H1 (cell line): Measurements from ENCODE around the gene RIPOR2. TPM values are rescaled to one million over a fixed set of nuclear protein-coding genes. Genes with fewer than 3 reads are reported as not detected.

ENCODE experiments used
- CTCF ChIA-PET: fragments of 300-600 bp; sonication (Branson Sonifier 250); formaldehyde crosslinking; loops from one replicate; lab custom pipeline; 2021; ENCODE audit not compliant: partially characterized antibody; lab: Charles Lee
- POLR2A ChIA-PET: fragments of 300-600 bp; sonication (Branson Sonifier 250); formaldehyde crosslinking; loops from one replicate; lab custom pipeline; 2021; ENCODE audit warnings: inconsistent platforms; ENCODE audit not compliant: partially characterized antibody; lab: Charles Lee
- DNase-seq, 2 experiments: peaks; one replicate each; pipeline versions ENCODE4 v3.0.0 to v3.0.0-alpha.2; 2010 to 2022; ENCODE audit warnings: low spot score in 2 of 2, low read depth in 1 of 2, mixed read lengths in 1 of 2
- FAIRE-seq: peaks from 2 replicates; lab custom pipeline; 2011; peaks lifted over from hg19 to GRCh38; lab: Jason Lieb, UNC
- H2AFZ ChIP-seq: 2 replicates; pipeline ENCODE4 v1.8.1; 2012; ENCODE audit warnings: low read length, inconsistent platforms
- H2AK5ac ChIP-seq: 2 replicates; pipeline ENCODE4 v1.6.1; 2013; ENCODE audit warnings: low read depth, low read length
- H2BK120ac ChIP-seq: replicated peaks from 2 replicates; pipeline ENCODE3; 2013; ENCODE audit warnings: low read depth, low read length, inconsistent platforms
- H2BK12ac ChIP-seq: 2 replicates; pipeline ENCODE4 v1.6.1; 2013; ENCODE audit warnings: low read depth, low read length
- H2BK15ac ChIP-seq: 2 replicates; pipeline ENCODE4 v1.6.1; 2013; ENCODE audit warnings: low read length
- H2BK20ac ChIP-seq: 2 replicates; pipeline ENCODE4 v1.6.1; 2013; ENCODE audit warnings: low read length
- H2BK5ac ChIP-seq: 2 replicates; pipeline ENCODE4 v1.6.1; 2013; ENCODE audit warnings: low read depth, low read length
- H3K14ac ChIP-seq: 2 replicates; pipeline ENCODE4 v1.6.1; 2013; ENCODE audit warnings: inconsistent platforms; ENCODE audit not compliant: insufficient read length
- H3K18ac ChIP-seq: 2 replicates; pipeline ENCODE4 v1.6.1; 2013; ENCODE audit warnings: low read length; ENCODE audit errors: extremely low read depth
- H3K23ac ChIP-seq: 2 replicates; pipeline ENCODE4 v1.6.1; 2013; ENCODE audit warnings: inconsistent platforms; ENCODE audit not compliant: insufficient read length
- H3K23me2 ChIP-seq: 2 replicates; pipeline ENCODE4 v1.6.1; 2013; ENCODE audit warnings: low read depth, low read length
- H3K27ac ChIP-seq: 2 replicates; pipeline ENCODE4 v1.6.1; 2011; ENCODE audit warnings: low read depth, low read length, inconsistent platforms
- H3K27me3 ChIP-seq, 4 experiments: replicated peaks in 1 of 4; 1 replicate in 1 of 4; 2 replicates in 3 of 4; pipeline versions ENCODE4 v1.6.1 to v1.8.1; 2011 to 2013; ENCODE audit warnings: low read length in 3 of 4, mild to moderate bottlenecking in 3 of 4, inconsistent platforms in 2 of 4, mixed read lengths in 2 of 4, moderate library complexity in 1 of 4; ENCODE audit not compliant: control insufficient read depth in 3 of 4, insufficient read depth in 3 of 4; ENCODE audit errors: extremely low read depth in 1 of 4
- H3K36me3 ChIP-seq, 4 experiments: 2 replicates each; pipeline versions ENCODE4 v1.6.1 to v1.8.1; 2011 to 2013; ENCODE audit warnings: mild to moderate bottlenecking in 4 of 4, low read length in 3 of 4, moderate library complexity in 2 of 4, control low read depth in 1 of 4, inconsistent platforms in 1 of 4; ENCODE audit not compliant: insufficient read depth in 4 of 4, control insufficient read depth in 2 of 4
- H3K4ac ChIP-seq: replicated peaks from 2 replicates; pipeline ENCODE3; 2013; ENCODE audit warnings: low read length, low read depth, mixed read lengths, inconsistent platforms; ENCODE audit not compliant: insufficient read length
- H3K4me1 ChIP-seq, 4 experiments: replicated peaks in 1 of 4; 1 replicate in 1 of 4; 2 replicates in 3 of 4; pipeline versions ENCODE4 v1.6.1 to v1.8.1; 2011 to 2013; ENCODE audit warnings: low read length in 3 of 4, inconsistent platforms in 2 of 4, mixed read lengths in 1 of 4; ENCODE audit not compliant: insufficient read depth in 4 of 4, control insufficient read depth in 3 of 4
- H3K4me2 ChIP-seq, 2 experiments: 2 replicates each; pipeline versions ENCODE4 v1.6.1 to v1.8.1; 2011 to 2013; ENCODE audit warnings: low read depth in 2 of 2, low read length in 2 of 2, control low read depth in 1 of 2, inconsistent platforms in 1 of 2, mild to moderate bottlenecking in 1 of 2; ENCODE audit not compliant: insufficient read depth in 1 of 2
- H3K4me3 ChIP-seq, 4 experiments: fragments of 200-600, 300-600 bp in 1 of 4; sonication (generic), shearing (Covaris generic), sonication (Bioruptor Twin) in 1 of 4; 2 replicates each; pipeline versions ENCODE4 v1.5.1 to v1.8.1; 2011 to 2016; ENCODE audit warnings: low read length in 4 of 4, low read depth in 3 of 4, control low read depth in 2 of 4, inconsistent platforms in 2 of 4, mild to moderate bottlenecking in 2 of 4, mixed read lengths in 1 of 4, moderate library complexity in 1 of 4; ENCODE audit not compliant: insufficient read depth in 2 of 4; ENCODE audit errors: extremely low read depth in 1 of 4
- H3K56ac ChIP-seq: replicated peaks from 2 replicates; pipeline ENCODE3; 2013; ENCODE audit warnings: low read depth, mild to moderate bottlenecking, mixed read lengths, low read length, inconsistent platforms; ENCODE audit not compliant: insufficient read length
- H3K79me1 ChIP-seq: 2 replicates; pipeline ENCODE4 v1.6.1; 2013; ENCODE audit warnings: low read depth, low read length, control low read depth
- H3K79me2 ChIP-seq, 2 experiments: 2 replicates each; pipeline versions ENCODE4 v1.6.1 to v1.8.1; 2012 to 2013; ENCODE audit warnings: low read length in 2 of 2, mild to moderate bottlenecking in 2 of 2, inconsistent platforms in 1 of 2; ENCODE audit not compliant: insufficient read depth in 2 of 2, control insufficient read depth in 1 of 2
- H3K9ac ChIP-seq, 4 experiments: replicated peaks in 1 of 4; 1 replicate in 1 of 4; 2 replicates in 3 of 4; pipeline versions ENCODE4 v1.6.1 to v1.8.1; 2011 to 2013; ENCODE audit warnings: low read depth in 3 of 4, low read length in 3 of 4, control low read depth in 2 of 4, mild to moderate bottlenecking in 2 of 4, moderate library complexity in 2 of 4, inconsistent platforms in 1 of 4; ENCODE audit errors: extremely low read depth in 1 of 4
- H3K9me3 ChIP-seq, 2 experiments: 2 replicates each; pipeline versions ENCODE4 v1.6.1 to v1.8.1; 2012 to 2013; ENCODE audit warnings: mild to moderate bottlenecking in 2 of 2, moderate library complexity in 2 of 2, control low read depth in 1 of 2, inconsistent platforms in 1 of 2, low read depth in 1 of 2, low read length in 1 of 2, mixed read lengths in 1 of 2; ENCODE audit not compliant: insufficient read depth in 2 of 2
- H4K20me1 ChIP-seq, 2 experiments: replicated peaks in 1 of 2; 2 replicates each; pipeline versions ENCODE3 to v1.8.1; 2011 to 2013; ENCODE audit warnings: inconsistent platforms in 2 of 2, low read length in 2 of 2, mild to moderate bottlenecking in 1 of 2; ENCODE audit not compliant: insufficient read depth in 2 of 2, control insufficient read depth in 1 of 2
- H4K5ac ChIP-seq: 2 replicates; pipeline ENCODE4 v1.6.1; 2013; ENCODE audit warnings: low read length, low read depth, mixed read lengths, inconsistent platforms; ENCODE audit not compliant: insufficient read length
- H4K8ac ChIP-seq: 2 replicates; pipeline ENCODE4 v1.8.0; 2013; ENCODE audit warnings: mild to moderate bottlenecking, moderate library complexity, low read length, inconsistent platforms; ENCODE audit not compliant: insufficient read depth; ENCODE audit errors: extremely low read depth
- H4K91ac ChIP-seq: replicated peaks from 2 replicates; pipeline ENCODE3; 2013; ENCODE audit warnings: low read length, mixed read lengths, inconsistent platforms; ENCODE audit not compliant: insufficient read length
- NANOG ChIP-seq: IDR thresholded peaks from 2 replicates; pipeline ENCODE4 v1.6.1; 2011; ENCODE audit warnings: low read length, low read depth, mild to moderate bottlenecking, inconsistent platforms; ENCODE audit not compliant: insufficient read depth, poor library complexity, severe bottlenecking
- WGBS, 2 experiments: shearing (Covaris generic) in 1 of 2; methylation state at CpG; one replicate each; pipeline versions ENCODE4 v1.1.6 to v1.1.7; 2013 to 2015; ENCODE audit warnings: low lambda C conversion rate in 2 of 2, mixed read lengths in 2 of 2, inconsistent platforms in 1 of 2, low coverage in 1 of 2, missing lambda C conversion rate in 1 of 2; ENCODE audit not compliant: insufficient replicate concordance in 2 of 2, insufficient coverage in 1 of 2, insufficient read length in 1 of 2; ENCODE audit errors: extremely low coverage in 1 of 2, missing lambda C conversion rate in 1 of 2; 5-methylcytosine and 5-hydroxymethylcytosine counted together
- polyA plus RNA-seq, 7 experiments: library from polyadenylated mRNA; depleted of rRNA in 3 of 7; stranded (reverse) in 5 of 7; unstranded in 2 of 7; fragments of >200 nt in 5 of 7; fragments of 200-250 nt in 2 of 7; gene quantifications; 1 replicate in 5 of 7; 2 replicates in 1 of 7; 4 replicates in 1 of 7; pipeline versions ENCODE4 v1.2.1 to v1.2.3, GENCODE V29; 2011 to 2013; ENCODE audit warnings: missing spikeins in 2 of 7, mixed read lengths in 2 of 7
- total RNA-seq: library from RNA; stranded (reverse); fragmentation: NEBNext Ultra II Directional; extraction: Animal tissue kit (Norgen Biotek cat#: 25700); gene quantifications from 2 replicates; pipeline ENCODE4 v1.2.1, GENCODE V29; 2021
- TF ChIP-seq, protein P1 (sequence below): IDR thresholded peaks from 2 replicates; pipeline ENCODE4 v1.6.1; 2012; ENCODE audit warnings: low read length, inconsistent platforms

The RIPOR2 gene
- total and polyA plus RNA-seq, 2 of the 8 experiments (the other 6 are each of a cell fraction or from before 2014, with no cell fraction given), result 16.7 to 45.6 TPM

GRCh38 chr6:24778121-24778520, 157.6 kb downstream of the RIPOR2 start:
- H3K18ac ChIP-seq, result no peak overlapping the region
- H2AK5ac ChIP-seq, result no peak overlapping the region
- CTCF ChIA-PET, result interaction anchor here (1.0 to 1.2 kb wide), 2 partner anchors 9 to 28 kb away, joined by 3 to 4 read pairs; no protein-coding TSS in a partner anchor
- H4K91ac ChIP-seq, result no peak overlapping the region
- FAIRE-seq, result no peak
- H4K20me1 ChIP-seq, result peaks cover 14 to 15% of the 10 kb centered on the region in 2 experiments
- peaks cover 2% of the 10 kb centered on the region; the same call in 1 of the 2 replicates for H3K23me2 ChIP-seq
- H3K27ac ChIP-seq, result no peak overlapping the region
- H3K4me2 ChIP-seq, result no peak overlapping the region
- H2BK15ac ChIP-seq, result no peak overlapping the region
- H2AFZ ChIP-seq, result no peak overlapping the region
- H3K79me1 ChIP-seq, result no peaks in the 10 kb centered on the region; the same call in 1 of the 2 replicates
- DNase-seq, result no peak
- no peak overlapping the region for H3K14ac ChIP-seq
- H4K5ac ChIP-seq, result no peak overlapping the region
- H3K56ac ChIP-seq, result no peak overlapping the region
- H3K27me3 ChIP-seq, result no peaks in the 10 kb centered on the region
- H3K4me3 ChIP-seq, result no peak overlapping the region
- H3K4ac ChIP-seq, result no peak overlapping the region
- peaks cover 2 to 55% (median 24%) of the 10 kb centered on the region in 4 experiments; a peak in 5 of 8 replicates for H3K36me3 ChIP-seq
- H2BK120ac ChIP-seq, result no peak overlapping the region
- POLR2A ChIA-PET, result interaction anchor here (0.8 to 1.7 kb wide), 2 partner anchors 9 to 12 kb away, joined by 4 to 8 read pairs; no protein-coding TSS in a partner anchor
- no peaks in the 10 kb centered on the region for H3K9me3 ChIP-seq
- H4K8ac ChIP-seq, result no peak overlapping the region
- peaks cover 0 to 7% (median 3%) of the 10 kb centered on the region in 4 experiments; a peak in 5 of 7 replicates for H3K4me1 ChIP-seq
- H2BK12ac ChIP-seq, result no peak overlapping the region
- no peak overlapping the region for H3K23ac ChIP-seq
- no peak overlapping the region for H3K9ac ChIP-seq
- 93% methylated on average over 1 of the region's 1 CpG; no CpG with 5 or more reads in 1 of the 2 experiments for WGBS, 2 experiments
- TF ChIP-seq, protein P1, sequence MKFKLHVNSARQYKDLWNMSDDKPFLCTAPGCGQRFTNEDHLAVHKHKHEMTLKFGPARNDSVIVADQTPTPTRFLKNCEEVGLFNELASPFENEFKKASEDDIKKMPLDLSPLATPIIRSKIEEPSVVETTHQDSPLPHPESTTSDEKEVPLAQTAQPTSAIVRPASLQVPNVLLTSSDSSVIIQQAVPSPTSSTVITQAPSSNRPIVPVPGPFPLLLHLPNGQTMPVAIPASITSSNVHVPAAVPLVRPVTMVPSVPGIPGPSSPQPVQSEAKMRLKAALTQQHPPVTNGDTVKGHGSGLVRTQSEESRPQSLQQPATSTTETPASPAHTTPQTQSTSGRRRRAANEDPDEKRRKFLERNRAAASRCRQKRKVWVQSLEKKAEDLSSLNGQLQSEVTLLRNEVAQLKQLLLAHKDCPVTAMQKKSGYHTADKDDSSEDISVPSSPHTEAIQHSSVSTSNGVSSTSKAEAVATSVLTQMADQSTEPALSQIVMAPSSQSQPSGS, result no peak
- TF ChIP-seq NANOG, result no peak
- no peak overlapping the region for H2BK5ac ChIP-seq
- peaks cover 20 to 60% of the 10 kb centered on the region in 2 experiments for H3K79me2 ChIP-seq
- no peak overlapping the region for H2BK20ac ChIP-seq
